CD4-positive, CD25-positive, alpha-beta regulatory T cell (primary cell): Measurements from ENCODE around the gene CACNA1H. TPM values are rescaled to one million over a fixed set of nuclear protein-coding genes. Genes with fewer than 3 reads are reported as not detected.

ENCODE experiments used
- ATAC-seq, 2 donors: fragments of 150-1000 bp; cut with Tn5 transposase; one replicate each; pipeline ENCODE4 v1.10.0; 2021; ENCODE audit warnings: low read depth in 2 of 2, moderate number of reproducible peaks in 2 of 2, moderate library complexity in 1 of 2
- DNase-seq, 3 donors: peaks; one replicate each; pipeline versions ENCODE4 v3.0.0 to v3.0.0-alpha.2; 2012 to 2022; ENCODE audit warnings: mixed read lengths in 1 of 3
- H3K27ac ChIP-seq: one replicate; pipeline ENCODE4 v1.7.0; 2013; ENCODE audit warnings: mild to moderate bottlenecking, low read length; ENCODE audit not compliant: insufficient read depth, poor library complexity, severe bottlenecking
- H3K27me3 ChIP-seq: one replicate; pipeline ENCODE4 v1.7.0; 2013; ENCODE audit warnings: low read length; ENCODE audit not compliant: control insufficient read depth, insufficient read depth
- H3K36me3 ChIP-seq: one replicate; pipeline ENCODE4 v1.7.0; 2013; ENCODE audit warnings: mild to moderate bottlenecking, low read length, moderate library complexity; ENCODE audit not compliant: control insufficient read depth, insufficient read depth
- H3K4me1 ChIP-seq: 2 replicates; pipeline ENCODE4 v1.7.0; 2013; ENCODE audit warnings: mild to moderate bottlenecking, low read length; ENCODE audit not compliant: insufficient read depth, control insufficient read depth, poor library complexity, severe bottlenecking
- H3K4me3 ChIP-seq: one replicate; pipeline ENCODE4 v1.7.0; 2013; ENCODE audit warnings: low read depth, mild to moderate bottlenecking, low read length, moderate library complexity
- H3K9me3 ChIP-seq, 2 experiments: 1 replicate in 1 of 2; 2 replicates in 1 of 2; pipeline ENCODE4 v1.7.0; 2013; ENCODE audit warnings: low read length in 2 of 2, mild to moderate bottlenecking in 1 of 2, moderate library complexity in 1 of 2; ENCODE audit not compliant: control insufficient read depth in 2 of 2
- H3K27ac Mint-ChIP-seq, 3 donors: one replicate each; pipeline ENCODE4 v1.8.0; 2020 to 2022; ENCODE audit warnings: mild to moderate bottlenecking in 3 of 3, mixed read lengths in 3 of 3, moderate library complexity in 2 of 3
- H3K27me3 Mint-ChIP-seq: one replicate; pipeline ENCODE4 v1.8.0; 2022; ENCODE audit warnings: mild to moderate bottlenecking, mixed read lengths
- H3K36me3 Mint-ChIP-seq: one replicate; pipeline ENCODE4 v1.8.0; 2020; ENCODE audit warnings: mixed read lengths
- H3K4me1 Mint-ChIP-seq, 4 donors: one replicate each; pipeline ENCODE4 v1.8.0; 2020 to 2022; ENCODE audit warnings: mixed read lengths in 4 of 4, mild to moderate bottlenecking in 1 of 4
- H3K4me3 Mint-ChIP-seq, 4 donors: one replicate each; pipeline ENCODE4 v1.8.0; 2020 to 2022; ENCODE audit warnings: mild to moderate bottlenecking in 4 of 4, mixed read lengths in 4 of 4, moderate library complexity in 3 of 4
- H3K9me3 Mint-ChIP-seq, 7 donors: one replicate each; pipeline ENCODE4 v1.8.0; 2020 to 2022; ENCODE audit warnings: mixed read lengths in 7 of 7, mild to moderate bottlenecking in 3 of 7, moderate library complexity in 2 of 7
- polyA plus RNA-seq, 4 donors: library from polyadenylated mRNA; unstranded; fragments of 300-500 nt; fragmentation: Illumina TruSeq; gene quantifications; one replicate each; pipeline ENCODE4 v1.2.3, GENCODE V29; 2021
- total RNA-seq: library from RNA; stranded (reverse); gene quantifications from one replicate; pipeline ENCODE4 v1.2.3, GENCODE V29; 2022

CACNA1H gene
- total and polyA plus RNA-seq, 5 donors from 2014 or later, result 0.37 to 4.2 (median 0.50) TPM; not detected in 1

DNA sequence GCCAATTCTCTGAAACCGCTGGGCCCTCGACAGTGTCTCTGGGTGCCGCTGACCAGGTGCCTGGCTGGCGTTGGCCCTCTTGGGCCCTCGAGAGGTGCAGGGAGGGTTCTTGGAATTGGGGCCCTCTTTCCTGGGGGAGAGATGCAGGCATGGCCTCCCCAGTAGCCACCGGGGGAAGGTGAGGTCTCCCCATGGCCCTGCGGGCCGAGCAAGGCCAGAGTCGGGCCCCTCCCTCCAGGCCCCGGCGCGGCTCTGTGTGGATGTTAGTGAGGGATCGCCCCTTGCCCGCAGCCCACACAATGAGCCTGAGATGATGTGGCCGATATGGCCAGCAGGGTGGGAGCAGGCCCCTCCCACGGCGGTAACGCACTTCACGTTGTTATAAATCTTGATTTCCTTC lies 33.8 kb upstream of the CACNA1H start:
- Histone ChIP-seq H3K27me3 (no peaks in the 10 kb centered on the region), H3K4me1 (no peaks in the 10 kb centered on the region), H3K9me3 (no peaks in the 10 kb centered on the region), H3K27ac (no peak overlapping the region), H3K36me3 (no peaks in the 10 kb centered on the region), H3K4me3 (no peak overlapping the region)
- Mint-ChIP-seq H3K4me1 (no peaks in the 10 kb centered on the region), H3K9me3 (no peaks in the 10 kb centered on the region), H3K27ac (no peak overlapping the region), H3K36me3 (no peaks in the 10 kb centered on the region), H3K4me3 (no peak overlapping the region), H3K27me3 (no peaks in the 10 kb centered on the region)
- ATAC-seq (no peak), DNase-seq (no peak)

GRCh38 chr16:1119766-1120576 lies 32.9 kb upstream of the CACNA1H start:
- Histone ChIP-seq H3K27me3 (no peaks in the 10 kb centered on the region), H3K36me3 (no peaks in the 10 kb centered on the region), H3K9me3 (no peaks in the 10 kb centered on the region), H3K27ac (no peak overlapping the region), H3K4me3 (no peak overlapping the region), H3K4me1 (no peaks in the 10 kb centered on the region)
- no peaks in the 10 kb centered on the region for H3K36me3 Mint-ChIP-seq
- H3K4me1 Mint-ChIP-seq, result no peaks in the 10 kb centered on the region
- H3K9me3 Mint-ChIP-seq, result no peaks in the 10 kb centered on the region
- no peak overlapping the region for H3K4me3 Mint-ChIP-seq
- H3K27ac Mint-ChIP-seq, result no peak overlapping the region
- ATAC-seq (no peak), DNase-seq (no peak)
- H3K27me3 Mint-ChIP-seq, result no peaks in the 10 kb centered on the region

- H3K36me3 Mint-ChIP-seq, result no peaks in the 10 kb centered on the region
- Histone ChIP-seq H3K4me1 (no peaks in the 10 kb centered on the region), H3K36me3 (no peaks in the 10 kb centered on the region), H3K27me3 (no peaks in the 10 kb centered on the region), H3K9me3 (no peaks in the 10 kb centered on the region), H3K27ac (no peak overlapping the region), H3K4me3 (no peak overlapping the region)
- no peak for ATAC-seq
- no peaks in the 10 kb centered on the region for H3K27me3 Mint-ChIP-seq
- H3K27ac Mint-ChIP-seq, result no peak overlapping the region
- no peaks in the 10 kb centered on the region for H3K9me3 Mint-ChIP-seq
- no peak overlapping the region for H3K4me3 Mint-ChIP-seq
- no peak for DNase-seq
- H3K4me1 Mint-ChIP-seq, result no peaks in the 10 kb centered on the region
Observed at GRCh38 chr16:1120577-1120941, 32.3 kb upstream of the CACNA1H start.

- no peaks in the 10 kb centered on the region for H3K9me3 Mint-ChIP-seq
- no peak overlapping the region for H3K4me3 ChIP-seq
- H3K36me3 Mint-ChIP-seq, result no peaks in the 10 kb centered on the region
- no peaks in the 10 kb centered on the region for H3K27me3 ChIP-seq
- DNase-seq (no peak), ATAC-seq (no peak)
- no peak overlapping the region for H3K27ac ChIP-seq
- H3K9me3 ChIP-seq, result no peaks in the 10 kb centered on the region
- H3K4me1 ChIP-seq, result no peaks in the 10 kb centered on the region
- no peaks in the 10 kb centered on the region for H3K27me3 Mint-ChIP-seq
- no peaks in the 10 kb centered on the region for H3K36me3 ChIP-seq
- H3K4me1 Mint-ChIP-seq, result no peaks in the 10 kb centered on the region
- no peak overlapping the region for H3K4me3 Mint-ChIP-seq
- no peak overlapping the region for H3K27ac Mint-ChIP-seq
Observed at GRCh38 chr16:1121009-1121408, 31.9 kb upstream of the CACNA1H start.

- Mint-ChIP-seq H3K36me3 (no peaks in the 10 kb centered on the region), H3K4me1 (no peaks in the 10 kb centered on the region), H3K27ac (no peak overlapping the region), H3K4me3 (no peak overlapping the region), H3K27me3 (no peaks in the 10 kb centered on the region), H3K9me3 (no peaks in the 10 kb centered on the region)
- H3K27me3 ChIP-seq, result no peaks in the 10 kb centered on the region
- no peaks in the 10 kb centered on the region for H3K9me3 ChIP-seq
- no peak for DNase-seq
- no peak for ATAC-seq
- no peaks in the 10 kb centered on the region for H3K36me3 ChIP-seq
- no peak overlapping the region for H3K27ac ChIP-seq
- no peak overlapping the region for H3K4me3 ChIP-seq
- H3K4me1 ChIP-seq, result no peaks in the 10 kb centered on the region
Observed at GRCh38 chr16:1121601-1122397, 31.1 kb upstream of the CACNA1H start.

- H3K27me3 ChIP-seq, result no peaks in the 10 kb centered on the region
- H3K9me3 ChIP-seq, result no peaks in the 10 kb centered on the region
- ATAC-seq (no peak), DNase-seq (no peak)
- H3K4me1 Mint-ChIP-seq, result no peaks in the 10 kb centered on the region
- no peaks in the 10 kb centered on the region for H3K36me3 Mint-ChIP-seq
- no peaks in the 10 kb centered on the region for H3K36me3 ChIP-seq
- H3K9me3 Mint-ChIP-seq, result no peaks in the 10 kb centered on the region
- no peak overlapping the region for H3K4me3 ChIP-seq
- no peak overlapping the region for H3K27ac ChIP-seq
- no peak overlapping the region for H3K27ac Mint-ChIP-seq
- H3K4me3 Mint-ChIP-seq, result no peak overlapping the region
- no peaks in the 10 kb centered on the region for H3K27me3 Mint-ChIP-seq
- no peaks in the 10 kb centered on the region for H3K4me1 ChIP-seq
Observed at GRCh38 chr16:1122398-1122765, 30.5 kb upstream of the CACNA1H start.

DNA sequence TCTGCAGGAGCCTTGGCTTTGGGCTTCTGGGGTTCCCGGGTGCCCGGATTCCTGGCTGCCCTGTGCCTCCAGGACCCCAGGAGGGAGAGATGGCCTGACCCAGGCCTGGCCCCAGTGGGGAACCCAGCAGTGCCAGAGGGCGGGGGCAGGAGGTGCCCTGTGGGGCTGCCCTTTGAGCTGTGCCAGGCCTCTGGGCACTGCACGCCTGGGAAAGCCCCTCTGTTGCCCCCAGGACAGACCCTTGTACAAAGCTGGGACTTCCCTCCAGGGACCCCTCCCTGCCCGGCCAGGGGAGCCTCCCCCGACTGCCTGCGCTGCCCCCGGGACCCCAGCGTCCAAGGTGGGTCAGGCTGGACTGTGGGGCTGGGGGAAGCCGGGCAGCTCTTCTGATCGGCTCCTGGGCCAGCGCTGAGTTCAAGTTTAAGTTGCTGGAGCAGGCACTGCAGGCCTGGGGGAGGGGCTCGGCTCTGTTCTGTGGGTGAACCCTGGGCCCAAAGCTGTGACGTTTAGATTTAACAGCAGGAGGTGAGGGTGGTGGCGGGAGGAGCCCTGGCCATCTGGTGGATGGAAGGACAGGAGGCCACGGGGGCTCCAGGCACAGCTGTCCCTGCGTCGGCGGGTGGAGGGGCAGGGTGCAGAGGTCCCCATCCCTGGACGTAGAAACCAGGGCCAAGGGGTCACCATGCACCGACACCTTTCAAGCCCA lies 29.2 kb upstream of the CACNA1H start:
- H3K4me1 ChIP-seq, result no peaks in the 10 kb centered on the region
- H3K36me3 ChIP-seq, result no peaks in the 10 kb centered on the region
- no peaks in the 10 kb centered on the region for H3K9me3 ChIP-seq
- H3K27me3 ChIP-seq, result no peaks in the 10 kb centered on the region
- no peaks in the 10 kb centered on the region for H3K36me3 Mint-ChIP-seq
- no peak overlapping the region for H3K27ac Mint-ChIP-seq
- no peaks in the 10 kb centered on the region for H3K4me1 Mint-ChIP-seq
- H3K27ac ChIP-seq, result no peak overlapping the region
- H3K27me3 Mint-ChIP-seq, result no peaks in the 10 kb centered on the region
- no peaks in the 10 kb centered on the region for H3K9me3 Mint-ChIP-seq
- DNase-seq (no peak), ATAC-seq (no peak)
- no peak overlapping the region for H3K4me3 Mint-ChIP-seq
- H3K4me3 ChIP-seq, result no peak overlapping the region
